Stimulated activated CD4-positive, alpha-beta T cell treated with anti-CD3 and anti-CD28 coated beads, Interleukin-1b, Interleukin-23, amount 100 ng/mL, for 48 hours (primary cell): ENCODE results near the gene GDA.

ENCODE experiments used
- DNase-seq: peaks from one replicate; pipeline ENCODE4 v3.0.0-alpha.2; 2020

GDA gene

DNA sequence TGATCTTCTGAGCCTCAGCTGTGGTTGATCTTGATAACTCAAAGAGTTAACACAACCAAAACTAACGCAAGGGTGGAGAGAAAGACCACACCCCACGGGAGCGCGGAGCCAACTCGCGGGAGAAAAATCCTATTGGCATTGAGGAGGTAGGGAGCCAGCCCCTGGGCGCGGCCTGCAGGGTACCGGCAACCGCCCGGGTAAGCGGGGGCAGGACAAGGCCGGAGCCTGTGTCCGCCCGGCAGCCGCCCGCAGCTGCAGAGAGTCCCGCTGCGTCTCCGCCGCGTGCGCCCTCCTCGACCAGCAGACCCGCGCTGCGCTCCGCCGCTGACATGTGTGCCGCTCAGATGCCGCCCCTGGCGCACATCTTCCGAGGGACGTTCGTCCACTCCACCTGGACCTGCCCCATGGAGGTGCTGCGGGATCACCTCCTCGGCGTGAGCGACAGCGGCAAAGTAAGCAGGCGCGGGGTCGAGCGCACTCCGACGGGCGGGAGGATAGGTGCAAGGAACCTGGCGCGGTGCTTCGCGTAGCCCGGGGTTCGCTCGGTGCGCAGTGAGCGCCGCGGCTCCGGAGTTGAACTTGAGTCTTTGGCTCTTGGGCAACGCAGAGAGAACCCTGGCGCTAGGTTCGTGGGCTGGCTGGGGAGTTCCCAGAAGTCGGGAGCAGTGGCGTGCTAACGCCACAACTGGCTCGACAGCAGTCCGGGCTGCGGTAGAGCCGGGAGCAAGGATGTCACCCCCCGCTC is at the start of gene GDA:
GDA (plus strand) TSS at position 210 of the 745 bp plus-strand sequence; CDS start at position 330, 120 bp downstream.
- DNase-seq, result no peak

- DNase-seq, result no peak
These were observed 46.7 kb upstream of the GDA start for GRCh38 chr9:72102520-72102919.

GRCh38 chr9:72113056-72113455 is 36.2 kb upstream of the GDA start:
- DNase-seq, result no peak

DNA sequence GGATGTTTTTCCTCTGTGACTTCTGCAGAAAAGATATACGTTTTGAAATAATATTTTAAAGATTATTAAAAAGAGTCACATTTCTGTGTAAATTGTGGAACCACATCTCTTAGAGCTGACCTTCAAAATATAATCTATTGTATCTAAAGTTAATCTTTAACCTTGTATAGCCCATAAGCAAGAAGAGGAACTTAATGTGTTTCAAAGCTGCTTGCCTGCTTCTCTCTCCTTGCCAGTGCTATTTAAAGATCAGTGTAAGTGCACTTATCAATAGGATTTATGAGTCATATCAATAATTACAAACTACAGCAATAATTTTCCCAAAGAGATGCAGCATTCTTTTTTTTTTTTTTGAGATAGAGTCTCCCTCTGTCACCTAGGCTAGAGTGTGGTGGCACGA is 29.4 kb upstream of the GDA start:
- DNase-seq, result no peak

- no peak for DNase-seq
These were observed 24.3 kb upstream of the GDA start for GRCh38 chr9:72124947-72125346.

GRCh38 chr9:72127753-72128152 is 21.5 kb upstream of the GDA start:
- no peak for DNase-seq

DNA sequence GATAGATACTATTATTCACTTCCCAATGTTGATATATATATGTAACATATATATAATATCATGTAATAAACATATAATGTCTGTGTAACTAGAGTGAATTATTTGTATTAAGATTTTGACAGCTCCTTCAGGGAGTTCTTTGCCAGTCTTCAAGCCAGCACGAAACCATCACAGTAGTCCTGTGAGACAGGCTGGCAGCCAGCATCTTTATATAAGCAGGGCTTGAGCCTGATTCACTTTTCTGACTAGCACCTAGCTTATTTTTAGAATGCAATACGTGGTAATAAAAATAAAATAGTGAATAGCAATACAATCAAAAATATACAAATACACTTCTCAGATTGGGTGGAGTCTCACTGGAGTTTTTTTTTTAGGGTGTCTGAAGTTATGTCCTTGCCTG is 20.7 kb upstream of the GDA start:
- DNase-seq, result no peak

DNA sequence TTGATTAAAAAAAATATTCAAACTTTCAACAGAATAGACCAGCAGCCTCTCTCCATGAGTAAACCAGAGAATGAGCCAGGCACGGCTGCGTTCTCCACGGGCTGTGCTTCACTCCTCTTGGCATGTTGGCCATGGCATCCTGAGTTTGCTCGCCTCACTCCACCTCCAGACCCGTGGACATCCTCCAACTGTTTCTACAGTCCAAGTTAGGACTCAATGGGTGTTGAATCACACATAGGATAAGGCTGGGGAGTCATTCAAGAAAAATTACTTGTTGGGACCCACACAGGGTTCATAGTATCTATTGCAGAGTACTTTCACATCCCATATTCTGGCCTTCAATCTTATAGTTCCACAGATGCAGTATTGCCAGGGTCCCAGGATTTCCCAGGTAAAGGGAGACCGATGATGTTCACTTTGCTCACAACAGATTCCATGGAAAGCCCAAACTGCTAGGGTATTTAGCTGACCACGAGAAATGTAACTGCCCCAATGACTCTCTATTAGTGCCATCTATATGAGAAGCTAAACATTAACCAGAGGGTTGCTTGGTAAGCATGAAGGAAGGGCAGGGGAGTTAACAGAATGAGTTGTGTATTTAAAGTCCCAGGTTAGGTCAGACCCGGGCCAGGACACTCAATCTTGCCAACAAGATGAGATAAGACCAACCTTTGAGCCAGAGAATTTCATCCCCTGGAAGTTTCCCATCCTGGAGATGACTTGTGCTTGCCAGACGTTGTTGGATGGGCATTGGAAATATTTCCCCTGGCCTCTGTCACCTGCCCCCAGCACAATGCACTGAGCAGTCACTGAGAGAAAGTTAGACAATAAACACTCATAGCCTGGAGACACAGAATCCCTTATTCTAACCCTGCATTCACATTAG is 19.7 kb upstream of the GDA start:
- no peak for DNase-seq

DNA sequence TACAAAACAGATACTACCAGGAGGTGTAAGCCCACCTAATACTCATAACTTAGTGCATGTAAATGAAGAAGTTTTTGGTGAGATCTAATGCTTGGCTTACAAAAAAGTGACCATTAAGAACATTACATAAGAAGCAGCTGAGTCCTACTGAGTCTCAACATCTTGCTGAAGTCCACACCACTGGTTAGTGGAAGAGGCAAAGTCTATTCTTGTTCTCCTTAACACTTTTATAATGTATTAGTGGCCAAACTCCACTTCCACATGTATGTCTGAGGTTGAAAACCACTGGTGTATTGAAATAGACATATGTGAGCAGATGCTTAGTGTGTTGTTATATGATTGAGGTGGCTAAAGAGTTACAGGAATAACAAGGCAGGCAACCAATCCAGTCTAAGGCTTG is 18.9 kb upstream of the GDA start:
- DNase-seq, result no peak

GRCh38 chr9:72131206-72131605 is 18.0 kb upstream of the GDA start:
- DNase-seq, result no peak

GRCh38 chr9:72132052-72132451 is 17.2 kb upstream of the GDA start:
- DNase-seq, result no peak

DNA sequence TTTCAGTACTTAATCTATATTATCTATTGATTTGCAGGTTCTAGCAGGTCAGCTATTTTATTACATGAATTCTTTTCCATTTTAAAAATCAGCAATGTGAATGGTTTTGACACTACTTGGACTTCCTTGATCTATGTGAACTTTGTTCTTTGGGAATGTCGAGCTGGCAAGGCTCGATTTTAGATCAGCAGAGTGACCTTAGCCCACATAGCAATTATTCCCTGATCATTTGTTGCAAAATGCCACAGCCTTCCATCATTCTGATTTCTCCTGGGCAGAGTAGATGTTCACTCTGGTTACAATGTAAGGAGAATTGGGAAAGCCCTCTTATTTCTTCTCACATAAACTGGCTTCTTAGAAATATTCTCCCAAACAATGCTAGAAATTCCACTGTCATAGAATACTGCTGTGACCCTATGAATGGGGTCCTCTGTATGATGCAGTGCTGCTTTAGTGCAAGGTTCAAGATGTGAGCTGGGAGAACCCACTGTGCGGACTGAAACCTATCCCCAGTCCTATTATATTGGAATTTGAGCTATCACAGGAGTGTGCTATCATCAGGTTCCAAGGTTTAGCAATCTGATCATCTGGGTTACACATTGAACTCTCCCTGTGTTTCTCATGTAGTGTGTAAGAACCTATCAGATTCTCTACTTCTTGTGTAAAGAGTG is 15.7 kb upstream of the GDA start:
- no peak for DNase-seq

DNA sequence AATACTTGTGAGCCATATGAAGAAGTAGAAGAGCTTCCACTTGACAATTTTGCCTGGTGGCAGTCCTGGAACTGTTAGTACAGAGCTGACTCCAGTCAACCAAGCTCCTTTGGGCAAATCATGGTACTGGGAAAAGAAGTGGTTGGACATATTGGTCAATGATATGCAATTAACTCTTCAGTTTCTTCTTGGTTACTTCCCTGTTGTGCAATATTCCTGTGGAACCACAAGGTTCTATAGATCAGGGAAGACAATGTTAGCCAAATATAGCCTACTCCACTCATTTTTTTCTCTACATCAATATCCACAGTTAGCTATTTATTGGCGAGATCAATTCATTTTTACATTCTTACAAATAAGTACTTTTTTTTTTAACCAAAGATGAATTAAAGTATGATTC is 14.4 kb upstream of the GDA start:
- no peak for DNase-seq

- DNase-seq, result no peak
These were observed 11.4 kb upstream of the GDA start for GRCh38 chr9:72137697-72138365.

GRCh38 chr9:72139226-72139625 is 10.0 kb upstream of the GDA start:
- no peak for DNase-seq

- DNase-seq, result no peak
These were observed 8.7 kb upstream of the GDA start for GRCh38 chr9:72140586-72140985.

- DNase-seq, result no peak
These were observed 7.8 kb upstream of the GDA start for GRCh38 chr9:72141484-72141883.

DNA sequence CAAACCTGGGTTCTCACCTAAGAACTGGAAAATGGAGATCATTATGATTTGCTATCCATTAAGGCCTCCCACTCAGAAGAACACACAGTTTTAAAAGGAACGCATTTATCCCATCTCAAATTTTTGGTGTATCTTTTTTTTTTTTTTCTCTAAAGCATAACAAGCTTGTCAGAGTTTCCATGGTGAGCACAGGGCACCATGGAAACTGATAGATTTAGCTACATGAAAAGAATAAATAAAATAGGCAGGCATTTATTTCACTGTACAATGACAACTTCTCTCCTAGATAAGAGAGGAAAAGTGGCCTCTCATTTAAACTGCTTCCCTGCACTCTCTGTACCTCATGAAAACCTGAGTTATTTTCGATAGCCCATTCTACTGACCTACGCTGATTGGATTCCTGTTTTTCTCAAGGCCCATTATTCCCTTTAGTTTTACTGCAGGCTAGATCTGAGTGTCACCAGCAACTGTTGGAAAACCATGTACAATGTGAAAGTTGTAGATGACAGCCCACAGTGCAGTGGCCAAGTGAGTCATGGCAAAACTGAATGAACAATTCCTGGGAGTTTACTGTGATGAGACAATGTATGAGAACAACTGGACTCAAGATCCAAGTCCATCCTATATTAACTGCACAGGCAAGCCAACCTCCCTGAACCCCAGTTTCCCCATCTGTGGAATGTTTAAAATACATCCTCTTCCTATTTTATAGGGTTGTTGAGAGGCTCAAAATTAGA is 4.3 kb upstream of the GDA start:
- no peak for DNase-seq

DNA sequence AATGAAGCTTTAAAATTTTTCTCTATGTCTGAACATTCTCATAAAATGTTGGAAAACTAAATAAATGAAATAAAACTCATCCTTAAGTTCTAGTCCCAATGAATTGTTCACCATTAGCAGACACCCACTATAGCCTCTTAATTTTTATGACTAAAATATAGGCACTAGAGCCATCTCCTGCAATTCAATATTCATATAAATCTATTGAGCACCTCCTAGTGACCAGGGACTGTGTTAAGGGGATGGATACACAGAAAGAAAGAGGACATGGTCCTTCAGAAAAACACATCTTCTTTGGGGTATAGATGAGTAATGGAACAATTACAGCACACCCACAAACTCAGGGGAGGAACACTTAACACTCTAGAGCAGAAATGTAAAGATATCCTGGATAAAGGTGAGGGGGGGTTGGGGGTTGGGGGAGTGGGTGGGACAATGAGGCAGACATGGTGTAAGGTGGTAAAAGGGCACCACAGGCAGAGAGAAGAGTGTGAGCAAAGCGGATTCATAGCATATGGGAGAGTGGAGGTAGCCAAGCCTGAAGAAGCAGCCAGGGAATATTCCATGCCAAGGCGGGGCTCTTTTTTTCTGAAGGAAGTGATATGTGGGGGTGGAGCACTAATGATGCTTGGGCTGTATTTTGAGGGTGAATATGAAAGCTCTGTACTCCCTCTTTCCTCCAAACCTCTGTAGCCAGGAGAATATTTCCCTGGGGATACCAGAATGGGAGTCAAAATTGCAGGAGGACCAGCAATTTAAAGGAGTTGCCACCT is 3.3 kb upstream of the GDA start:
- no peak for DNase-seq

DNA sequence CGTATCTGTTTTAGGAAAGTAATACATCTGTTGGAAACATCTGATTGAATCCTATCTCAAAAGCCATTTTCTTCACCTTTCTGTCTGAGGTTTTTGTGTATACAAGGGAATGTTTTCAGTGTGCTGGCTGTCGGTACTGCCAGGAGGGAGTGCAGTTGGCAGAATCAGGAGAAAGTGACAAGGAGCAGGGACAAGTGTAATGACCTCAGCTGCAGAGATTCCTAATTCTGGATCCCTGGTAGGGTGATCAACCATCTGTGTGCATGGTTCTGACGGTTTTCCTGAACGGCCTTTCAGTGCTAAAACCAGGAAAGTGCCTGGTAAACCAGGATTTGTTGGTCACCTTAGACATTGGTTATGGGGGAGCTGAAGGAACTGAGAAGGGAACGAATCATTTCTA is 1.6 kb upstream of the GDA start:
- DNase-seq, result no peak

- DNase-seq, result no peak
These were observed 887 bp downstream of the GDA start for GRCh38 chr9:72150127-72150526.

DNA sequence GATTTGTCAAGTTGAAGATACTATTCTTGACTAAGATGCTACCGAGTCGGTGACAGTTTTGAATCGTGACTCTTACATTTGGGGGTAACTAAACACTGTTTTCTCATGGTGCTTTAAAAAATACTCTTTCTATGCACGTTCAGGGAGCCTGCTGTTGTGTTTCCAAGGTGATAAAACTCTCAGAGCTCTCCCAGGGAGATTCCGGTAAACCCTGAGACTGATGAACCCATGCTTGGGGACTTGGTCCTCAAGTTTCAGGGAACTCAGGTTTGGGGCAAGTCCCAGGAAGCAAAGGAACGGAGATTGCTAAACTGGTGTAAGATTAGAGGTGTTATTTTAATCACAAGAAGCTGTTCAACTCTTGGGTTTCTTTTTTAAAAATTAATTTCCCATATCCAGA is 1.4 kb downstream of the GDA start:
- DNase-seq, result no peak
